NCI-H446 treated with DMSO at 0.1 percent for 48 hours (cell line): ENCODE data around the gene MYOD1.

ENCODE experiments used
- DNase-seq: peaks from one replicate; lab custom pipeline; 2025; lab: John Stamatoyannopoulos, UW

MYOD1 gene

GRCh38 chr11:17750013-17750800 lies 30.8 kb downstream of the MYOD1 start:
- DNase-seq, result no peak

- no peak for DNase-seq
These were observed 31.4 kb downstream of the MYOD1 start for GRCh38 chr11:17750801-17751165.

GRCh38 chr11:17751558-17751957 lies 32.2 kb downstream of the MYOD1 start:
- DNase-seq, result no peak

GRCh38 chr11:17752144-17752543 lies 32.8 kb downstream of the MYOD1 start:
- no peak for DNase-seq

GRCh38 chr11:17753153-17753552 lies 33.8 kb downstream of the MYOD1 start:
- DNase-seq, result no peak

GRCh38 chr11:17753641-17754040 lies 34.3 kb downstream of the MYOD1 start:
- DNase-seq, result no peak

- no peak for DNase-seq
These were observed 36.5 kb downstream of the MYOD1 start for GRCh38 chr11:17755891-17756290.

GRCh38 chr11:17760102-17761029 lies 41.0 kb downstream of the MYOD1 start:
- DNase-seq, result no peak

- DNase-seq, result no peak
These were observed 43.1 kb downstream of the MYOD1 start for GRCh38 chr11:17762309-17762974.

- no peak for DNase-seq
These were observed 43.9 kb downstream of the MYOD1 start for GRCh38 chr11:17763244-17763643.

GRCh38 chr11:17763703-17764102 lies 44.3 kb downstream of the MYOD1 start:
- DNase-seq, result no peak

GRCh38 chr11:17764446-17765218 lies 45.3 kb downstream of the MYOD1 start:
- DNase-seq, result no peak

- DNase-seq, result no peak
These were observed 46.1 kb downstream of the MYOD1 start for GRCh38 chr11:17765356-17766072.

- no peak for DNase-seq
These were observed 46.6 kb downstream of the MYOD1 start for GRCh38 chr11:17766073-17766359.

GRCh38 chr11:17766590-17766989 lies 47.2 kb downstream of the MYOD1 start:
- DNase-seq, result no peak

GRCh38 chr11:17767301-17767885 lies 48.0 kb downstream of the MYOD1 start:
- DNase-seq, result no peak

GRCh38 chr11:17767914-17768313 lies 48.5 kb downstream of the MYOD1 start:
- DNase-seq, result no peak

GRCh38 chr11:17768547-17768946 lies 49.2 kb downstream of the MYOD1 start:
- DNase-seq, result no peak

GRCh38 chr11:17769218-17769617 lies 49.8 kb downstream of the MYOD1 start:
- DNase-seq, result no peak

GRCh38 chr11:17770048-17770652 lies 50.8 kb downstream of the MYOD1 start:
- no peak for DNase-seq

- DNase-seq, result no peak
These were observed 51.5 kb downstream of the MYOD1 start for GRCh38 chr11:17770917-17771316.
